Measurements from ENCODE around the gene SCARB1. TPM values are rescaled to one million over a fixed set of nuclear protein-coding genes. Genes with fewer than 3 reads are reported as not detected.

Gene SCARB1
- total and polyA plus RNA-seq, 2 of the 13 experiments (the other 11 are each of a cell fraction or from before 2014, with no cell fraction given) = 63.4 to 160 TPM

GRCh38 chr12:124777399-124778372 lies 86.0 kb downstream of the SCARB1 start (continued):
- TF ChIP-seq EP300 (IDR thresholded peaks at IDR 0.05; ENCODE audit: low read depth in 2 of 2, low read length in 2 of 2) (peak in 1 of 2 experiments; percentile 30; a peak in 1 of 4 replicates), EP300 (CRISPR knock-in tag; IDR thresholded peaks at IDR 0.05; ENCODE audit: borderline replicate concordance) (peak; percentile 43; the same call in 1 of the 2 replicates), RBM39 (IDR thresholded peaks at IDR 0.05; ENCODE audit: low read depth, low read length, poor library complexity, severe bottlenecking) (peak; percentile 88), AGO1 (IDR thresholded peaks at IDR 0.05; ENCODE audit: low read depth, low read length, poor library complexity, severe bottlenecking) (peak; percentile 57), IKZF5 (CRISPR knock-in tag; IDR thresholded peaks at IDR 0.05) (peak; percentile 34), ZNF816 (CRISPR knock-in tag; IDR thresholded peaks at IDR 0.05; ENCODE audit: borderline replicate concordance) (peak; percentile 92; the same call in 1 of the 2 replicates), LCORL (IDR thresholded peaks at IDR 0.05) (no peak), LCORL (CRISPR knock-in tag; IDR thresholded peaks at IDR 0.05) (peak; percentile 93), PHF5A (CRISPR knock-in tag; IDR thresholded peaks at IDR 0.05; ENCODE audit: low read depth, unreplicated experiment) (no peak), SP1 (IDR thresholded peaks at IDR 0.05) (no peak), SP1 (CRISPR knock-in tag; IDR thresholded peaks at IDR 0.05) (no peak), ZNF143 (CRISPR knock-in tag; IDR thresholded peaks at IDR 0.05) (peak; percentile 7; the same call in 1 of the 2 replicates), ZBTB7A (CRISPR knock-in tag; IDR thresholded peaks at IDR 0.05) (peak; percentile 21; the same call in 1 of the 2 replicates), ZMYM3 (CRISPR knock-in tag; IDR thresholded peaks at IDR 0.05) (peak; percentile 57), CEBPB (IDR thresholded peaks at IDR 0.05; ENCODE audit: borderline replicate concordance, low read depth, low read length) (peak; percentile 78; the same call in 1 of the 2 replicates), HNF4G (IDR thresholded peaks at IDR 0.05; ENCODE audit: borderline replicate concordance, low read depth, low read length) (peak; percentile 91), HNF4G (CRISPR knock-in tag; IDR thresholded peaks at IDR 0.05; ENCODE audit: borderline replicate concordance, low read depth) (peak; percentile 54; the same call in 1 of the 2 replicates), E2F2 (CRISPR knock-in tag; IDR thresholded peaks at IDR 0.05; ENCODE audit: borderline replicate concordance) (no peak), POLR2A (IDR thresholded peaks at IDR 0.05; ENCODE audit: insufficient read depth in 1 of 2, low read depth in 2 of 2, low read length in 2 of 2) (peak in 1 of 2 experiments; percentile 42; a peak in 1 of 4 replicates), CEBPG (CRISPR knock-in tag; IDR thresholded peaks at IDR 0.05) (peak; percentile 73), MED8 (CRISPR knock-in tag; IDR thresholded peaks at IDR 0.05; ENCODE audit: insufficient replicate concordance) (peak; percentile 46), HDAC1 (CRISPR knock-in tag; IDR thresholded peaks at IDR 0.05) (peak; percentile 81), ZNF773 (CRISPR knock-in tag; IDR thresholded peaks at IDR 0.05; ENCODE audit: borderline replicate concordance) (0 out of 2 replicates have a peak, but pooled peaks have one; percentile 32), GFI1 (CRISPR knock-in tag; IDR thresholded peaks at IDR 0.05; ENCODE audit: borderline replicate concordance) (0 out of 2 replicates have a peak, but pooled peaks have one; percentile 48), ZBTB43 (CRISPR knock-in tag; conservative IDR thresholded peaks at IDR 0.05) (0 out of 2 replicates have a peak, but pooled peaks have one; percentile 40), TAF1 (CRISPR knock-in tag; IDR thresholded peaks at IDR 0.05) (peak; percentile 31; the same call in 1 of the 2 replicates), RBM22 (optimal IDR thresholded peaks at IDR 0.05; ENCODE audit: low read length) (peak; percentile 33)
